ENCODE measurements around the gene SRSF8.

SRSF8 gene

GRCh38 chr11:95119361-95120060 is 52.8 kb downstream of the SRSF8 start:
- no peak for TF ChIP-seq CTCF (IDR thresholded peaks at IDR 0.05; ENCODE audit: low read depth, low read length)
- DNase-seq (ENCODE audit: low read depth, low spot score): no peak
- H3K4me3 ChIP-seq (ENCODE audit: low read depth, low read length): no peak overlapping the region
- in situ Hi-C loops (cut with HindIII; ENCODE audit: low sequenced_read_pairs): no loop called here
